Endodermal cell (in vitro differentiated cells): ENCODE results near the gene USP17L22. TPM values are rescaled to one million over a fixed set of nuclear protein-coding genes. Genes with fewer than 3 reads are reported as not detected.

ENCODE experiments used
- total RNA-seq, 2 donors: library from RNA; stranded (reverse); fragmentation: NEBNext Ultra II Directional in 1 of 2; extraction: Animal tissue kit (Norgen Biotek cat#: 25700) in 1 of 2; gene quantifications; 2 replicates in 1 of 2; 3 replicates in 1 of 2; pipeline ENCODE4 v1.2.1, GENCODE V29; 2021

The USP17L22 gene
- total RNA-seq, 2 donors from 2014 or later = not detected

Other genes starting within 250 kb of the USP17L22 start
- gene FAM90A26, start 97.2 kb upstream of the USP17L22 start, total RNA-seq = not detected
- not detected for gene USP17L10, start 57.0 kb upstream of the USP17L22 start, total RNA-seq
- gene USP17L11, start 52.2 kb upstream of the USP17L22 start, total RNA-seq = not detected
- gene USP17L12, start 47.5 kb upstream of the USP17L22 start, total RNA-seq = not detected
- gene USP17L13, start 42.7 kb upstream of the USP17L22 start, total RNA-seq = not detected
- gene USP17L15, start 33.2 kb upstream of the USP17L22 start, total RNA-seq = not detected
- gene USP17L17, start 23.7 kb upstream of the USP17L22 start, total RNA-seq = not detected
- not detected for gene USP17L18, start 19.0 kb upstream of the USP17L22 start, total RNA-seq
- not detected for gene USP17L19, start 14.2 kb upstream of the USP17L22 start, total RNA-seq
- not detected for gene USP17L20, start 9.5 kb upstream of the USP17L22 start, total RNA-seq
- not detected for gene USP17L21, start 4.7 kb upstream of the USP17L22 start, total RNA-seq
- not detected for gene USP17L24, start 57.5 kb downstream of the USP17L22 start, total RNA-seq
- not detected for gene USP17L25, start 62.3 kb downstream of the USP17L22 start, total RNA-seq
- not detected for gene USP17L26, start 67.0 kb downstream of the USP17L22 start, total RNA-seq
- gene USP17L5, start 71.8 kb downstream of the USP17L22 start, total RNA-seq = not detected
- not detected for gene USP17L27, start 76.5 kb downstream of the USP17L22 start, total RNA-seq
- gene USP17L28, start 81.3 kb downstream of the USP17L22 start, total RNA-seq = not detected
- not detected for gene USP17L29, start 86.0 kb downstream of the USP17L22 start, total RNA-seq
- not detected for gene USP17L30, start 95.5 kb downstream of the USP17L22 start, total RNA-seq
- not detected for gene DEFB131A, start 176.8 kb downstream of the USP17L22 start, total RNA-seq